GM12878 (cell line): ENCODE measurements around the gene FGF14. TPM values are rescaled to one million over a fixed set of nuclear protein-coding genes. Genes with fewer than 3 reads are reported as not detected.

Experiments used
- ATAC-seq: fragments of 200-7000 bp; cut with Tn5 transposase; 3 replicates; pipeline ENCODE4 v1.9.1; 2020; ENCODE audit warnings: mild to moderate bottlenecking, moderate library complexity
- BruUV-seq: library from RNA; stranded (reverse); fragments of 400-500 nt; replicated peaks from 2 replicates; lab custom pipeline; 2021; lab: Mats Ljungman, UMichigan
- CTCF ChIA-PET: fragments of 300-600 bp; sonication (Branson Sonifier 250); formaldehyde crosslinking; extraction: SDS; loops from one replicate; lab custom pipeline; 2021; ENCODE audit warnings: inconsistent platforms; lab: Yijun Ruan, JAX
- POLR2A ChIA-PET: fragments of 350-600 bp; formaldehyde crosslinking; extraction: SDS; loops from one replicate; lab custom pipeline; 2021; ENCODE audit warnings: inconsistent platforms; lab: Charles Lee
- RAD21 ChIA-PET: fragments of 300-600 bp; sonication (Branson Sonifier 250); formaldehyde crosslinking; loops from one replicate; lab custom pipeline; 2023; ENCODE audit warnings: antibody characterized with exemption; ENCODE audit not compliant: unreplicated experiment; lab: Charles Lee
- SMC1A ChIA-PET: fragments of 300-600 bp; sonication (Branson Sonifier 250); formaldehyde crosslinking; loops from one replicate; lab custom pipeline; 2023; ENCODE audit not compliant: unreplicated experiment, uncharacterized antibody; lab: Charles Lee
- DNase-seq: peaks from one replicate; pipeline ENCODE4 v3.0.0-alpha.2; 2011; ENCODE audit warnings: low read depth, low spot score
- FAIRE-seq: peaks from 3 replicates; lab custom pipeline; 2011; peaks lifted over from hg19 to GRCh38; lab: Jason Lieb, UNC
- H2AFZ ChIP-seq: 2 replicates; pipeline ENCODE4 v1.6.0; 2011; ENCODE audit warnings: low read depth, low read length, control low read depth; ENCODE audit not compliant: control insufficient read depth
- H3K27ac ChIP-seq: 2 replicates; pipeline ENCODE4 v1.5.1; 2011; ENCODE audit warnings: control low read depth; ENCODE audit not compliant: control insufficient read depth, insufficient read depth
- H3K27me3 ChIP-seq, 2 experiments: replicated peaks in 1 of 2; 2 replicates each; pipeline versions ENCODE4 v1.6.0 to v1.6.1; 2011; ENCODE audit warnings: low read length in 1 of 2; ENCODE audit not compliant: control insufficient read depth in 2 of 2, insufficient read depth in 2 of 2
- H3K36me3 ChIP-seq, 2 experiments: 2 replicates each; pipeline ENCODE4 v1.5.1; 2011; ENCODE audit warnings: low read length in 1 of 2; ENCODE audit not compliant: control insufficient read depth in 2 of 2, insufficient read depth in 2 of 2
- H3K4me1 ChIP-seq: 2 replicates; pipeline ENCODE4 v1.6.1; 2011; ENCODE audit warnings: mild to moderate bottlenecking, low read length, moderate library complexity, mixed read lengths; ENCODE audit not compliant: control insufficient read depth, insufficient read depth
- H3K4me2 ChIP-seq: 2 replicates; pipeline ENCODE4 v1.6.0; 2011; ENCODE audit warnings: control low read depth; ENCODE audit not compliant: control insufficient read depth, insufficient read depth
- H3K4me3 ChIP-seq: fragments of 200-600 bp; sonication (generic); 2 replicates; pipeline ENCODE4 v1.5.1; 2016
- H3K79me2 ChIP-seq: 2 replicates; pipeline ENCODE4 v1.6.0; 2011; ENCODE audit warnings: low read length; ENCODE audit not compliant: control insufficient read depth, insufficient read depth
- H3K9ac ChIP-seq: 2 replicates; pipeline ENCODE4 v1.8.0; 2011; ENCODE audit warnings: low read length, control low read depth, mixed read lengths; ENCODE audit not compliant: control insufficient read depth, insufficient read depth
- H3K9me3 ChIP-seq: replicated peaks from 3 replicates; pipeline ENCODE4 v1.5.1; 2011; ENCODE audit warnings: mild to moderate bottlenecking, low read length; ENCODE audit not compliant: control insufficient read depth, insufficient read depth
- H4K20me1 ChIP-seq: 2 replicates; pipeline ENCODE4 v1.6.0; 2011; ENCODE audit not compliant: control insufficient read depth, insufficient read depth
- BACH1 ChIP-seq: fragments of 450-650 bp; IDR thresholded peaks from 2 replicates; pipeline ENCODE4 v1.6.1; 2017; ENCODE audit warnings: mild to moderate bottlenecking, borderline replicate concordance
- FOXK2 ChIP-seq: fragments of 450-650 bp; IDR thresholded peaks from 2 replicates; pipeline ENCODE4 v1.6.1; 2017; ENCODE audit warnings: mild to moderate bottlenecking, moderate library complexity
- GATAD2B ChIP-seq: fragments of 450-650 bp; conservative IDR thresholded peaks from 2 replicates; pipeline ENCODE4 v1.6.1; 2017; ENCODE audit warnings: low read depth, mild to moderate bottlenecking, moderate library complexity
- HDAC2 ChIP-seq: fragments of 200-600 bp; sonication (generic); IDR thresholded peaks from 2 replicates; pipeline ENCODE4 v1.6.1; 2017
- JUND ChIP-seq: IDR thresholded peaks from 2 replicates; pipeline ENCODE4 v1.6.1; 2012; ENCODE audit warnings: low read depth, mild to moderate bottlenecking, low read length, improper control_type of control experiment, moderate library complexity
- MYB ChIP-seq: fragments of 150-350 bp; IDR thresholded peaks from 2 replicates; pipeline ENCODE4 v1.6.1; 2014; ENCODE audit warnings: mild to moderate bottlenecking, low read depth, low read length, borderline replicate concordance
- POLR2AphosphoS5 ChIP-seq: IDR thresholded peaks from 2 replicates; pipeline ENCODE4 v1.6.1; 2011; ENCODE audit warnings: mild to moderate bottlenecking, low read length, inconsistent platforms
- RAD21 ChIP-seq: IDR thresholded peaks from 2 replicates; pipeline ENCODE4 v1.6.1; 2011; ENCODE audit warnings: mild to moderate bottlenecking, low read depth, low read length, moderate library complexity; ENCODE audit not compliant: insufficient read depth
- SIN3A ChIP-seq: IDR thresholded peaks from 2 replicates; pipeline ENCODE4 v1.6.1; 2012; ENCODE audit warnings: low read depth, low read length, improper control_type of control experiment
- SMAD5 ChIP-seq: IDR thresholded peaks from 2 replicates; pipeline ENCODE4 v1.6.1; 2016; ENCODE audit warnings: antibody characterized with exemption, low read depth
- SMARCA5 ChIP-seq: fragments of 450-650 bp; IDR thresholded peaks from 2 replicates; pipeline ENCODE4 v1.6.1; 2017; ENCODE audit warnings: mild to moderate bottlenecking
- SUZ12 ChIP-seq: fragments of 200-600 bp; sonication (generic); IDR thresholded peaks from one replicate; pipeline ENCODE4 v1.6.1; 2018; ENCODE audit warnings: antibody characterized with exemption, mild to moderate bottlenecking; ENCODE audit not compliant: unreplicated experiment
- TCF12 ChIP-seq: IDR thresholded peaks from 2 replicates; pipeline ENCODE4 v1.6.1; 2011; ENCODE audit warnings: low read depth, mild to moderate bottlenecking, low read length
- TCF7 ChIP-seq: IDR thresholded peaks from 2 replicates; pipeline ENCODE4 v1.6.1; 2014; ENCODE audit warnings: antibody characterized with exemption, borderline replicate concordance
- ZNF207 ChIP-seq: fragments of 450-650 bp; IDR thresholded peaks from 2 replicates; pipeline ENCODE4 v1.6.1; 2014; ENCODE audit warnings: antibody characterized with exemption, mild to moderate bottlenecking, borderline replicate concordance
- ZNF384 ChIP-seq: IDR thresholded peaks from 2 replicates; pipeline ENCODE4 v1.6.1; 2012; ENCODE audit warnings: low read depth, mild to moderate bottlenecking, low read length, improper control_type of control experiment, borderline replicate concordance
- WGBS: methylation state at CpG from one replicate; pipeline ENCODE4 v1.1.6; 2016; ENCODE audit warnings: low lambda C conversion rate; ENCODE audit not compliant: insufficient replicate concordance, insufficient coverage; ENCODE audit errors: missing lambda C conversion rate; 5-methylcytosine and 5-hydroxymethylcytosine counted together
- in situ Hi-C: fragments of 300-500 bp; cut with MboI; formaldehyde crosslinking; loops from 9 replicates; pipeline ENCODE4 v1.14.3; 2018; ENCODE audit warnings: mixed read lengths
- intact Hi-C: fragments of 100-400 bp; cut with micrococcal nuclease; formaldehyde crosslinking; loops from one replicate; pipeline ENCODE4 v1.14.2; 2022; ENCODE audit not compliant: unreplicated experiment
- polyA plus RNA-seq, 11 experiments: library from polyadenylated mRNA; depleted of rRNA in 4 of 11; unstranded in 6 of 11; stranded (reverse) in 5 of 11; fragments of >200 nt; fragmentation: Nextera tagmentation in 4 of 11; fragmentation: Illumina TruSeq in 1 of 11; extraction: Ambion mirVana in 4 of 11; extraction: Trizol in 1 of 11; gene quantifications; 1 replicate in 1 of 11; 2 replicates in 10 of 11; pipeline versions ENCODE4 v1.2.1 to v1.2.3, GENCODE V29; 2011 to 2016; ENCODE audit warnings: inconsistent platforms in 2 of 11, missing spikeins in 2 of 11, low read depth in 1 of 11
- total RNA-seq, 4 experiments: library from RNA; depleted of rRNA in 3 of 4; stranded (reverse); fragments of >200 nt in 3 of 4; fragmentation: Illumina TruSeq in 1 of 4; extraction: Trizol in 1 of 4; gene quantifications; 2 replicates each; pipeline versions ENCODE4 v1.2.1 to v1.2.3, GENCODE V29; 2013 to 2021
- TF ChIP-seq, protein P1 (sequence below): IDR thresholded peaks from 2 replicates; pipeline ENCODE4 v1.6.1; 2012; ENCODE audit warnings: low read depth, low read length, improper control_type of control experiment
- TF ChIP-seq, protein P2 (sequence below): fragments of 450-650 bp; IDR thresholded peaks from 2 replicates; pipeline ENCODE4 v1.6.1; 2016; ENCODE audit warnings: mild to moderate bottlenecking, moderate library complexity, borderline replicate concordance
- TF ChIP-seq, protein P3 (sequence below): fragments of 450-650 bp; IDR thresholded peaks from 2 replicates; pipeline ENCODE4 v1.6.1; 2017; ENCODE audit warnings: mild to moderate bottlenecking
- TF ChIP-seq, protein P4 (sequence below): fragments of 450-650 bp; IDR thresholded peaks from 2 replicates; pipeline ENCODE4 v1.6.1; 2016; ENCODE audit warnings: mild to moderate bottlenecking

Gene FGF14
- total and polyA plus RNA-seq, 10 of the 15 experiments (the other 5 are each of a cell fraction or from before 2014, with no cell fraction given) = under 0.01 to 0.44 (median 0.04) TPM

DNA sequence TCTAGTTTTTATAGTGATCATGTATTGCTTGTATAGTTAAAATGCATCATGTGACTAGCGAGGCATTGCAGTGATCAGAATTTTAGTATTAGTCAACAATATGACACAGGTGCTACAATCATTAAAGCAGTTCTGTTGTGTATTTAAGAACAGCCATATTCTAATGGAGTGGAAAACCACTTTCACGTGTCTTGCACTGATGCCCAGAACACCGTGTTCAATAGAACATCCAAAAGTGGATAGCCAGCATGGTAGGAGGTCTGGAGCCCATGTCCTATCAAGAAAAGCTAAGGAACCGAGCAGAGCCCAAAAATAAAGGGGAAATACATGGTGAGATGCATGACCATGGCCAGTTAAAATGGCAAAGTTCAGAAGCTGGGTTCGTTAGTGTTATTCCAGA lies 55.1 kb downstream of the FGF14 start:
- no peak overlapping the region for H3K27ac ChIP-seq
- WGBS = 12% methylated on average over 5 of the region's 5 CpGs
- ChIA-PET POLR2A (no interaction called here), SMC1A (no interaction called here), RAD21 (no interaction called here)
- H3K36me3 ChIP-seq = no peaks in the 10 kb centered on the region
- FAIRE-seq = no peak
- no peak overlapping the region for H2AFZ ChIP-seq
- no peaks in the 10 kb centered on the region for H3K79me2 ChIP-seq
- H4K20me1 ChIP-seq = no peaks in the 10 kb centered on the region
- H3K9me3 ChIP-seq = no peaks in the 10 kb centered on the region
- H3K9ac ChIP-seq = no peak overlapping the region
- no peak for ATAC-seq
- no peaks in the 10 kb centered on the region for H3K27me3 ChIP-seq
- intact Hi-C loops (no loop called here), in situ Hi-C loops (no loop called here)
- H3K4me1 ChIP-seq = no peaks in the 10 kb centered on the region
- no peak overlapping the region for H3K4me2 ChIP-seq
- TF ChIP-seq TCF12 = no peak
- TF ChIP-seq HDAC2 = no peak
- TF ChIP-seq MYB = no peak
- TF ChIP-seq GATAD2B = no peak
- TF ChIP-seq SUZ12 = no peak
- TF ChIP-seq, protein P1, sequence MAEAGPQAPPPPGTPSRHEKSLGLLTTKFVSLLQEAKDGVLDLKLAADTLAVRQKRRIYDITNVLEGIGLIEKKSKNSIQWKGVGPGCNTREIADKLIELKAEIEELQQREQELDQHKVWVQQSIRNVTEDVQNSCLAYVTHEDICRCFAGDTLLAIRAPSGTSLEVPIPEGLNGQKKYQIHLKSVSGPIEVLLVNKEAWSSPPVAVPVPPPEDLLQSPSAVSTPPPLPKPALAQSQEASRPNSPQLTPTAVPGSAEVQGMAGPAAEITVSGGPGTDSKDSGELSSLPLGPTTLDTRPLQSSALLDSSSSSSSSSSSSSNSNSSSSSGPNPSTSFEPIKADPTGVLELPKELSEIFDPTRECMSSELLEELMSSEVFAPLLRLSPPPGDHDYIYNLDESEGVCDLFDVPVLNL = no peak
- no peak for TF ChIP-seq BACH1
- TF ChIP-seq SIN3A = no peak
- TF ChIP-seq JUND = no peak
- TF ChIP-seq RAD21 = no peak
- TF ChIP-seq, protein P2, sequence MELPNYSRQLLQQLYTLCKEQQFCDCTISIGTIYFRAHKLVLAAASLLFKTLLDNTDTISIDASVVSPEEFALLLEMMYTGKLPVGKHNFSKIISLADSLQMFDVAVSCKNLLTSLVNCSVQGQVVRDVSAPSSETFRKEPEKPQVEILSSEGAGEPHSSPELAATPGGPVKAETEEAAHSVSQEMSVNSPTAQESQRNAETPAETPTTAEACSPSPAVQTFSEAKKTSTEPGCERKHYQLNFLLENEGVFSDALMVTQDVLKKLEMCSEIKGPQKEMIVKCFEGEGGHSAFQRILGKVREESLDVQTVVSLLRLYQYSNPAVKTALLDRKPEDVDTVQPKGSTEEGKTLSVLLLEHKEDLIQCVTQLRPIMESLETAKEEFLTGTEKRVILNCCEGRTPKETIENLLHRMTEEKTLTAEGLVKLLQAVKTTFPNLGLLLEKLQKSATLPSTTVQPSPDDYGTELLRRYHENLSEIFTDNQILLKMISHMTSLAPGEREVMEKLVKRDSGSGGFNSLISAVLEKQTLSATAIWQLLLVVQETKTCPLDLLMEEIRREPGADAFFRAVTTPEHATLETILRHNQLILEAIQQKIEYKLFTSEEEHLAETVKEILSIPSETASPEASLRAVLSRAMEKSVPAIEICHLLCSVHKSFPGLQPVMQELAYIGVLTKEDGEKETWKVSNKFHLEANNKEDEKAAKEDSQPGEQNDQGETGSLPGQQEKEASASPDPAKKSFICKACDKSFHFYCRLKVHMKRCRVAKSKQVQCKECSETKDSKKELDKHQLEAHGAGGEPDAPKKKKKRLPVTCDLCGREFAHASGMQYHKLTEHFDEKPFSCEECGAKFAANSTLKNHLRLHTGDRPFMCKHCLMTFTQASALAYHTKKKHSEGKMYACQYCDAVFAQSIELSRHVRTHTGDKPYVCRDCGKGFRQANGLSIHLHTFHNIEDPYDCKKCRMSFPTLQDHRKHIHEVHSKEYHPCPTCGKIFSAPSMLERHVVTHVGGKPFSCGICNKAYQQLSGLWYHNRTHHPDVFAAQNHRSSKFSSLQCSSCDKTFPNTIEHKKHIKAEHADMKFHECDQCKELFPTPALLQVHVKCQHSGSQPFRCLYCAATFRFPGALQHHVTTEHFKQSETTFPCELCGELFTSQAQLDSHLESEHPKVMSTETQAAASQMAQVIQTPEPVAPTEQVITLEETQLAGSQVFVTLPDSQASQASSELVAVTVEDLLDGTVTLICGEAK = no peak
- no peak for TF ChIP-seq TCF7
- no peak for TF ChIP-seq SMARCA5
- no peak for TF ChIP-seq POLR2AphosphoS5
- no peak for TF ChIP-seq SMAD5
- no peak for TF ChIP-seq FOXK2
- TF ChIP-seq, protein P3, sequence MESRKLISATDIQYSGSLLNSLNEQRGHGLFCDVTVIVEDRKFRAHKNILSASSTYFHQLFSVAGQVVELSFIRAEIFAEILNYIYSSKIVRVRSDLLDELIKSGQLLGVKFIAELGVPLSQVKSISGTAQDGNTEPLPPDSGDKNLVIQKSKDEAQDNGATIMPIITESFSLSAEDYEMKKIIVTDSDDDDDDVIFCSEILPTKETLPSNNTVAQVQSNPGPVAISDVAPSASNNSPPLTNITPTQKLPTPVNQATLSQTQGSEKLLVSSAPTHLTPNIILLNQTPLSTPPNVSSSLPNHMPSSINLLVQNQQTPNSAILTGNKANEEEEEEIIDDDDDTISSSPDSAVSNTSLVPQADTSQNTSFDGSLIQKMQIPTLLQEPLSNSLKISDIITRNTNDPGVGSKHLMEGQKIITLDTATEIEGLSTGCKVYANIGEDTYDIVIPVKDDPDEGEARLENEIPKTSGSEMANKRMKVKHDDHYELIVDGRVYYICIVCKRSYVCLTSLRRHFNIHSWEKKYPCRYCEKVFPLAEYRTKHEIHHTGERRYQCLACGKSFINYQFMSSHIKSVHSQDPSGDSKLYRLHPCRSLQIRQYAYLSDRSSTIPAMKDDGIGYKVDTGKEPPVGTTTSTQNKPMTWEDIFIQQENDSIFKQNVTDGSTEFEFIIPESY = no peak
- no peak for TF ChIP-seq ZNF384
- no peak for TF ChIP-seq ZNF207
- TF ChIP-seq, protein P4, sequence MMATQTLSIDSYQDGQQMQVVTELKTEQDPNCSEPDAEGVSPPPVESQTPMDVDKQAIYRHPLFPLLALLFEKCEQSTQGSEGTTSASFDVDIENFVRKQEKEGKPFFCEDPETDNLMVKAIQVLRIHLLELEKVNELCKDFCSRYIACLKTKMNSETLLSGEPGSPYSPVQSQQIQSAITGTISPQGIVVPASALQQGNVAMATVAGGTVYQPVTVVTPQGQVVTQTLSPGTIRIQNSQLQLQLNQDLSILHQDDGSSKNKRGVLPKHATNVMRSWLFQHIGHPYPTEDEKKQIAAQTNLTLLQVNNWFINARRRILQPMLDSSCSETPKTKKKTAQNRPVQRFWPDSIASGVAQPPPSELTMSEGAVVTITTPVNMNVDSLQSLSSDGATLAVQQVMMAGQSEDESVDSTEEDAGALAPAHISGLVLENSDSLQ = no peak
- TF ChIP-seq, all 136 proteins: peak for 0
- no peak for DNase-seq
- BruUV-seq = no TSS peak
- CTCF ChIA-PET = no interaction called here
- H3K4me3 ChIP-seq = no peak overlapping the region
